Endothelial cell (in vitro differentiated cells): ENCODE measurements around the gene MYO7A. TPM values are rescaled to one million over a fixed set of nuclear protein-coding genes. Genes with fewer than 3 reads are reported as not detected.

Source experiments
- DNase-seq: peaks from one replicate; pipeline ENCODE4 v3.0.0; 2021; ENCODE audit warnings: low spot score
- H3K27ac Mint-ChIP-seq: one replicate; pipeline ENCODE4 v1.8.0; 2021; ENCODE audit warnings: mixed read lengths, inconsistent platforms; ENCODE audit not compliant: unreplicated experiment
- H3K27me3 Mint-ChIP-seq: one replicate; pipeline ENCODE4 v1.8.0; 2021; ENCODE audit warnings: mild to moderate bottlenecking, moderate library complexity, mixed read lengths, inconsistent platforms; ENCODE audit not compliant: unreplicated experiment
- H3K36me3 Mint-ChIP-seq: one replicate; pipeline ENCODE4 v1.8.0; 2021; ENCODE audit warnings: mild to moderate bottlenecking, low read depth, mixed read lengths, inconsistent platforms; ENCODE audit not compliant: unreplicated experiment
- H3K4me1 Mint-ChIP-seq: one replicate; pipeline ENCODE4 v1.8.0; 2021; ENCODE audit warnings: mild to moderate bottlenecking, mixed read lengths, inconsistent platforms; ENCODE audit not compliant: unreplicated experiment
- H3K4me3 Mint-ChIP-seq: one replicate; pipeline ENCODE4 v1.8.0; 2021; ENCODE audit warnings: mild to moderate bottlenecking, mixed read lengths, inconsistent platforms; ENCODE audit not compliant: unreplicated experiment
- H3K9me3 Mint-ChIP-seq: one replicate; pipeline ENCODE4 v1.8.0; 2021; ENCODE audit warnings: mixed read lengths, inconsistent platforms; ENCODE audit not compliant: unreplicated experiment
- total RNA-seq: library from RNA; stranded (reverse); fragmentation: NEBNext Ultra II Directional; extraction: Animal tissue kit (Norgen Biotek cat#: 25700); gene quantifications from one replicate; pipeline ENCODE4 v1.2.1, GENCODE V29; 2021; ENCODE audit not compliant: unreplicated experiment
- TF ChIP-seq, protein P1 (sequence below): fragments of 200-600 bp; sonication (generic); IDR thresholded peaks from one replicate; pipeline ENCODE4 v1.5.0; 2021; ENCODE audit warnings: antibody characterized with exemption; ENCODE audit not compliant: unreplicated experiment

MYO7A gene
- total RNA-seq, 1 donor from 2014 or later: 18.3 TPM

GRCh38 chr11:77141475-77141874 lies 13.4 kb downstream of the MYO7A start:
- H3K27ac Mint-ChIP-seq: no peak overlapping the region
- H3K9me3 Mint-ChIP-seq: no peaks in the 10 kb centered on the region
- TF ChIP-seq, protein P1, sequence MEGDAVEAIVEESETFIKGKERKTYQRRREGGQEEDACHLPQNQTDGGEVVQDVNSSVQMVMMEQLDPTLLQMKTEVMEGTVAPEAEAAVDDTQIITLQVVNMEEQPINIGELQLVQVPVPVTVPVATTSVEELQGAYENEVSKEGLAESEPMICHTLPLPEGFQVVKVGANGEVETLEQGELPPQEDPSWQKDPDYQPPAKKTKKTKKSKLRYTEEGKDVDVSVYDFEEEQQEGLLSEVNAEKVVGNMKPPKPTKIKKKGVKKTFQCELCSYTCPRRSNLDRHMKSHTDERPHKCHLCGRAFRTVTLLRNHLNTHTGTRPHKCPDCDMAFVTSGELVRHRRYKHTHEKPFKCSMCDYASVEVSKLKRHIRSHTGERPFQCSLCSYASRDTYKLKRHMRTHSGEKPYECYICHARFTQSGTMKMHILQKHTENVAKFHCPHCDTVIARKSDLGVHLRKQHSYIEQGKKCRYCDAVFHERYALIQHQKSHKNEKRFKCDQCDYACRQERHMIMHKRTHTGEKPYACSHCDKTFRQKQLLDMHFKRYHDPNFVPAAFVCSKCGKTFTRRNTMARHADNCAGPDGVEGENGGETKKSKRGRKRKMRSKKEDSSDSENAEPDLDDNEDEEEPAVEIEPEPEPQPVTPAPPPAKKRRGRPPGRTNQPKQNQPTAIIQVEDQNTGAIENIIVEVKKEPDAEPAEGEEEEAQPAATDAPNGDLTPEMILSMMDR: no peak

GRCh38 chr11:77142091-77142975 lies 14.3 kb downstream of the MYO7A start:
- no peak for DNase-seq
- Mint-ChIP-seq H3K9me3 (no peaks in the 10 kb centered on the region), H3K4me1 (peaks cover 26% of the 10 kb centered on the region), H3K36me3 (peaks cover 3% of the 10 kb centered on the region), H3K4me3 (no peak overlapping the region), H3K27ac (no peak overlapping the region), H3K27me3 (peaks cover 20% of the 10 kb centered on the region)
- TF ChIP-seq, protein P1: no peak

More at GRCh38 chr11:77141475-77141874, 13.4 kb downstream of the MYO7A start:
- DNase-seq: no peak
- H3K27me3 Mint-ChIP-seq: peaks cover 17% of the 10 kb centered on the region
- H3K36me3 Mint-ChIP-seq: peaks cover 3% of the 10 kb centered on the region
- H3K4me3 Mint-ChIP-seq: no peak overlapping the region
- peaks cover 26% of the 10 kb centered on the region for H3K4me1 Mint-ChIP-seq

DNA sequence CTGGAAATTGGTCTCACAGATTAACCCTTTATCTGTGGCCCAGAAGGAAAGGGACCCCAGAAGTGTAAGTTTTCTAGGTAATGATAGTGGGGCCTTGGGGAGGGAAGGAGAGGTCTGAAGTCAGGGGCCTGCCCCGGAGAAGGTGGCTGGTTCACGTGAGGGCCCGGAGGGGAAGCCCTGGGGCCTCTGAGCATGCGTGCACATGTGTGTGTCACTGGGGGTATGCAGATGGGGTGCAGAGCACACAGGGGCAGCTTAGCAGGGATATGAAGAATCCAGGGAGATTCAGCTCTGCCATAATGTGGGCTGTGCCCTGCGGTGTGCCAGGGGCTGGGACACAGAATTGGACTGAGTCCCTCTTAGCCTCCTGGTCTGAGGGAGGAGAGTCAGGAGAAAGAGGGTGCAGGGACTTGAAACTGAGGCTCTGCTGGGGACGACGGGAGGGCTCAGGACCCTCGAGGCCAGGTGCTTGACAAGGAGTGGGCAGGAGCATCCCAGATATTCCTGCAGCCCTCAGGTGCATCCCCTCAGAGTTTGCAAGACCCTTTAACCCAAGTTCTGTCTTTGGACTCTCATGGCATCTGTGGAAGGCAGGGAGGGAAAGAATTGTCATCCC lies 15.5 kb downstream of the MYO7A start:
- H3K27me3 Mint-ChIP-seq: peaks cover 20% of the 10 kb centered on the region
- H3K9me3 Mint-ChIP-seq: no peaks in the 10 kb centered on the region
- DNase-seq: no peak
- peak overlapping the region; percentile 53 for H3K4me3 Mint-ChIP-seq
- TF ChIP-seq, protein P1: no peak
- peaks cover 3% of the 10 kb centered on the region for H3K36me3 Mint-ChIP-seq
- no peak overlapping the region for H3K27ac Mint-ChIP-seq
- peaks cover 25% of the 10 kb centered on the region for H3K4me1 Mint-ChIP-seq

GRCh38 chr11:77144196-77144856 lies 16.3 kb downstream of the MYO7A start:
- no peak for DNase-seq
- Mint-ChIP-seq H3K4me3 (no peak overlapping the region), H3K4me1 (peaks cover 17% of the 10 kb centered on the region), H3K36me3 (peaks cover 3% of the 10 kb centered on the region), H3K27me3 (peaks cover 13% of the 10 kb centered on the region), H3K27ac (no peak overlapping the region), H3K9me3 (no peaks in the 10 kb centered on the region)
- TF ChIP-seq, protein P1: no peak
